Superior temporal gyrus (tissue), 1 donor: ENCODE measurements around the gene DUSP1.

Experiments
- DNase-seq: peaks from one replicate; pipeline ENCODE4 v3.0.0-alpha.2; 2016; ENCODE audit errors: extremely low spot score

Gene DUSP1

DNA sequence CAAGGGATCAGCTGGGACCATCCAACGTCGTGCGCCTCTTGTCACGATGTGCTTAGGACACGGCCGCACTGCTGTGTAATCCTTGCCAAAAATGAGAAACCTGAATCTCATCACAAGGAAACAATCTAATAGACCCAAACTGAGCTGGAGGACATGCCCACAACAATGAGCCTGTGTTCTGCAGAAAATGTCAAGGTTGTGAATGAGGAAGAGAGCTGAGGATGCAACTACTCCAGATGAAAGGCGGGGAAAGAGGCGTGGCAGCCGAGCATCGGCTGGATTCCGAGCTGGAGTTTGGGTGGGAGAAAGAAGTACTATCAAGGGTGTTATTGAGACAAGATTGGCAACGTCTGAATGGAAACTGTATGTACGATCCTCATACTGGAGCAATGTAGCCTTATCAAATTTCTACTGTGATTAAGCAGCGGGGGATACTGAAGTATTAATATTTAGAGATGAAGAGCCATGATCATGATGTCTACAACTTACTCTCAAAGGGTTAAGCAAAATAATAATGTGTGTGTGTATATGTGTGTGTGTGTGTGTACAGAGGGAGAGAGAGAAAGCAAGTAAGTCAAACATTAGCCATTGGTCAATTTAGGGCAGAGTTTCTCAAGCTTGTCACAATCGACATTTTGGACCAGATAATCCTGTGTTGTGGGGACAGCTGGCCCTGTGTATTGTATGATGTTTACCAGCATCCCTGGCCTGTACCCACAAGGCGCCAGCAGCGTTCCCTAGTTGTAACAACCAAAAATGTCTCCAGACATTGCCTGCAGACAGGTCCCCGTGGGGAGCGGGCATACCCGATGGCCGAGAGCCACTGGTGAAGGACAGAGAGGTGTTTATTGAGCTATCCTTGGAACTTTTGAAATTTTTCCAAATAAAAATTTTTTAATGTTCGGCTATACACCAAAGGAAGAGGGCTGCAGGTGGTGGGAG lies 46.5 kb downstream of the DUSP1 start:
- peak; percentile 71 for DNase-seq

DNA sequence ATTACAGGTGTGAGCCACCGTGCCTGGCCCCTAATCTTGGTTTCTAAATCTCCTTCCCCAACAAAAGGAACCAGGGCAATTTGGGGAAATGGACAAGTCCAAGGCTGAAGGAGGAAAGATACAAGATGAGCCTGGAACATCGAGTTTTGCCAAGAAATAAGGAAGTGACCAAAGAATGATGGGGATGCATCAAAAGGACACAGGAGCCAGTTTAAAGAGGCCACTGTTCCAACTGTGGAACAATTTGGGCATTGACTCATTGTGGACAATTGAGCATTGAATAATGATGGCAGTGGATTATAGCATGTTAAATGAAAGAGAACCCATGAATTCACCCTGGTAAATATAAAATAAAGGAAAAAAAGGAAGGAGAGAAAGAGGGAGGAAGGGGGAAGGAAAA lies 47.5 kb downstream of the DUSP1 start:
- peak; percentile 84 for DNase-seq

DNA sequence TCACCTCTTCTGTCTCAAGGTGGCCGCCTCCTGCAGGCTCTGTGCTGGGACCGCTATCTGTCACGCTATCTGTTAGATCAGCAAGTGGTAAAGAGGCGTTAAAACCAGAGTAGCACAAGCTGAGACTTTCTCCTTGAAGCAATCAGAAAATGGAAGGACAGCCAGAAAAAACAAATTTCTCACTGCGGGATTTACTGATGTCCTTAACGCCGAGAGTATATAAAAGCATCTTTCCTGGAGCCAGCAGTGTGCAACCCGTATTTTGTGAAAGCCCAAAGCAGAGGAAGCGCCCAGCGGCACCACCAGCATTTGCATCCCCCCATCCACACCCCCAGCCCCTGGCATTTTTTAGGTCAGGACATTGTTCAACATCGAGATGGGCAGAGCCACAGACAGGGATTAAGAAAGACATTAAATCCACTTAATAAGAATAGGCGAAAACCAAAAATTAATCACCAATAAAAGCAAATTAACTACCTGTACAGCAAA lies 48.6 kb downstream of the DUSP1 start:
- no peak for DNase-seq

DNA sequence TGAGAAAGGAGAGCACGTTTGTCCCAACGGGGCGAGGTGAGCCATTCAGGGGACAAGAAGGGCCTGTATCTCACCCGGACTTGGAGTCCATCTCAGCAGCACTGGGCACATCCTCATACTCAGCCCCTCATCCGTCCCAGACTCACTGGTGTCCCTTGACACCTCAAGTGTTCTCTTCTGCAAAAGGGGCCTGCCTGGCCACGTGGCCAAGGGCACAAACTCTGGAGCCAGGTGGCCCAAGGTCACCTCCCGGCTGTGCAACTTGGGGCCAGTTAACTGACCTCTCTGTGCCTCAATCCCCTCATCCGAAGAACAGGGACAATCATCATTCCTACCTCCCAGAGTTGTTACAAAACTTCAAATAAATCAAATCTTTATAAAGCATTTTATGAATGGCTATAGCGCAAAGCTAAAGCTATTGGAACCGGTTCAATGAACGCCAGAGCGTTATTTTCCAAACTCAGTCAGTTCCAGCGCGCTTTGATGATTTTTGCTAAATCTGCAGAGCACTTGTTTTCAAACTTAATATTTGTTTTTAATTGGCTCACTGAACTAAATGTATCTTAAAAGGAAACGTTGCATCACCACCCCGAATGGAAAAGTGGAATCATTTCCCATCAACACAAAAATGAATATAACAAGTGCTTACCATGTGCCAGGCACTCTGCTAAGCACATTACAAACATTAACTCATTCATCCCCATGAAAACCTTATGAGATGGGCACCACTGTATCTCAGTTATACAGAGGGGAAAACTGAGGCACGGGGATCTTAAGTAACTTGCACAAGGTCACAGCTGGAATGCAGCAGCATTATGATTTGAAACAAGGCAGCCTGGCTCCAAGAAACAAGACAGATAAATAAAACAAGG lies 49.3 kb downstream of the DUSP1 start:
- no peak for DNase-seq

DNA sequence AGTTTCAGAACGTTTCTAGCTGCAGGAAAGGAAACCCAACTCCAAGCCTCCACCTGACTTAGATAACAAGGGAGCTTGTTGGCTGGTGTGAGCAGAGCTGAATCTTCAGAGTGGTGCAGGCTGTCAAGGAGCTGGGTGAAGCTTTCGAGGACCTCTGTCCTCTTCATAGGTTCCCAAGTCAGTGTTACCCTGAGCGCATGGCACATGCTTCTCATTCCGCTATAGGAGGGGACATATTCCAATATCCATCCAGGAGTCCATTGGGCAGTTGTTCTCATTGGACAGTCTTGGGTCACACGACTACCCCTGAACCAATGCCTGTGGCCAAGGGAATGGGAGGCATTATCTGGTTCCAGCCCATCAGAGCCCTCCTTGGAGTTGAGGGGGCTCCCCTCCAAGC lies 50.3 kb downstream of the DUSP1 start:
- DNase-seq = no peak

DNA sequence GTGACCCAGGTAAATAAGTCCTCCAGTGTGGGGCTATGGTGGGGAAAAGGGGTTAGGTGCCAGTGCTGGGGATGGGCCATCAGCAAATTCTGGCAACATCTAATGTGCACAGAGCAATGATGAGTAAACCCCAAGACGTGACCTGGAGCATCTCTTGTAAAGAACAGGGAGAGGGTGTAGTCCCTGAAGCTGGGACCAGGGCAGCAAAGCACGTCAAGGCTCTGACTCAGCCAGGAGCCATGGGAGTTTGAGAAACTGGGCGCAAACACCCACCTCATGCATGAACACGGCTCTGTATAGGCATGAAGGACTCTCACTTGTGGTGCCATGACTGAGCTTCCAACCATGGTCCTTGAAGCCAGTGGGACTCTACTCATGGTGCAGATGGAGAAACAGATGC lies 51.8 kb downstream of the DUSP1 start:
- DNase-seq = no peak

DNA sequence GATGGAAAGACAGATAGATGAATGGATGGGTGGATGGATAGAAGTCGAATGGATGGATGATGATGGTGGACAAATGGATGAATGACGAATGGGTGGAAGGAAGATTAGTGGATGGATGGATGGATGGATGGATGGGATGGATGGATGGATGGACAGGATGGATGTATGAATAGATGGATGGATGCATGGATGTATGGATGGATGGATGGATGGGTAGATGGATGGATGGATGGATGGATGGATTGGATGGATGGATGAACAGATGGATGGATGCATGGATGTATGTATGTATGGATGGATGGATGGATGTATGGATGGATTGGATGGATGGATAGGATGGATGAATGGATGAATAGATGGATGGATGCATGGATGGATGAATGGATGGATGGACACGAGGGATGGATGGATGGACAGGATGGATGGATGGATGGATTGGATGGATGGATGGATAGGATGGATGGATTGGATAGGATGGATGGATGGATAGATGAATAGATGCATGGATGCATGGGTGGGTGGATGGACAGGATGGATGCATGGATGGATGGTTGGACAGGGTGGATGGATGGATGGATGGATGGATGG lies 52.4 kb downstream of the DUSP1 start:
- no peak for DNase-seq
